Measurements from ENCODE around the gene GRHPR.

Gene GRHPR

GRCh38 chr9:37407468-37407867 lies 15.0 kb upstream of the GRHPR start:
- DNase-seq = no peak
- TF ChIP-seq, protein P1, sequence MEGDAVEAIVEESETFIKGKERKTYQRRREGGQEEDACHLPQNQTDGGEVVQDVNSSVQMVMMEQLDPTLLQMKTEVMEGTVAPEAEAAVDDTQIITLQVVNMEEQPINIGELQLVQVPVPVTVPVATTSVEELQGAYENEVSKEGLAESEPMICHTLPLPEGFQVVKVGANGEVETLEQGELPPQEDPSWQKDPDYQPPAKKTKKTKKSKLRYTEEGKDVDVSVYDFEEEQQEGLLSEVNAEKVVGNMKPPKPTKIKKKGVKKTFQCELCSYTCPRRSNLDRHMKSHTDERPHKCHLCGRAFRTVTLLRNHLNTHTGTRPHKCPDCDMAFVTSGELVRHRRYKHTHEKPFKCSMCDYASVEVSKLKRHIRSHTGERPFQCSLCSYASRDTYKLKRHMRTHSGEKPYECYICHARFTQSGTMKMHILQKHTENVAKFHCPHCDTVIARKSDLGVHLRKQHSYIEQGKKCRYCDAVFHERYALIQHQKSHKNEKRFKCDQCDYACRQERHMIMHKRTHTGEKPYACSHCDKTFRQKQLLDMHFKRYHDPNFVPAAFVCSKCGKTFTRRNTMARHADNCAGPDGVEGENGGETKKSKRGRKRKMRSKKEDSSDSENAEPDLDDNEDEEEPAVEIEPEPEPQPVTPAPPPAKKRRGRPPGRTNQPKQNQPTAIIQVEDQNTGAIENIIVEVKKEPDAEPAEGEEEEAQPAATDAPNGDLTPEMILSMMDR (IDR thresholded peaks at IDR 0.05; ENCODE audit: low read depth, low read length, missing control alignments) = peak; percentile 26
- in situ Hi-C loops (cut with HindIII; ENCODE audit: low pct_ligation_motif_present, low sequenced_read_pairs) = no loop called here
- Histone ChIP-seq H3K4me3 (ENCODE audit: low read depth, low read length) (no peak overlapping the region), H3K36me3 (replicated peaks) (no peaks in the 10 kb centered on the region), H3K27me3 (replicated peaks) (no peaks in the 10 kb centered on the region), H3K27ac (no peak overlapping the region)

DNA sequence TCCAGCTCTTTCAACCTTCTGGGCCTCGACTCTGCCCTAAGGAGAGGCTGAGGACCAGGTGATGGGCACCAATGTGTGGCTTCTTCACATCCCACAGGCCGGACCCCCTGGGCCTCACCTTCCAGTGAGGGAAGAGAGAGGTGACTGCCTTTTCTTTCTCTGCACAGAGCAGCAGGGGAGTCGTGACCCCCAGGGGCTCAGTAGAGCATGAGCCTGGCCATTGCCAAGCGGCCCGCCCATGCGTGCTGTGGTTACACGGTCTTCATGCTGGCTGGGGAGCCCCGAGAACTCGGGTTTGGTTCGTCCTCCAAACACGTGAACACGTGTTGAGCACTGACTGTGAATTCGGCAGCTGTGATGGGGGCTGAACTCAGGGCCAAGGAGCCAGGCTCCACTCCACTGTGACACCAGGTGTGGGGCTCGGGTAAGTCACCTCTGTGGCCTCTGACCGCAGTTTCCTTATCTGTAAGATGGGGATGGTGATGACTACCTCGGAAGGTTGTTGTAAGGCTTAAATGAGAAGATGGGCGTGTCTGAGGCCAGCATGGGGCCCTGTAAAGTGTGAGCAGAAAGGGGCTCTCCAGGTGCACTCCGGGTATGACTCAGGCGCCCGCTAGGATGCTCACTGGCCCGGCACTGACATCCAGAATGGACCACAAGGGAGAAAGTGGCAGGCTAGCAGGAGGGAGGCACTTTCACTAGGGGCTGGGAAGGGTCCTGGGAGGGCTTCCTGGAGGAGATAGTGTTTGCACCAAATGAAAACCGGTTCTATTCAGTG lies 13.4 kb upstream of the GRHPR start:
- in situ Hi-C loops (cut with HindIII; ENCODE audit: low pct_ligation_motif_present, low sequenced_read_pairs) = no loop called here
- no peak overlapping the region for H3K27ac ChIP-seq
- DNase-seq = no peak
- no peaks in the 10 kb centered on the region for H3K27me3 ChIP-seq (replicated peaks)
- H3K4me3 ChIP-seq (ENCODE audit: low read depth, low read length) = no peak overlapping the region
- no peaks in the 10 kb centered on the region for H3K36me3 ChIP-seq (replicated peaks)
- TF ChIP-seq, protein P1 (IDR thresholded peaks at IDR 0.05; ENCODE audit: low read depth, low read length, missing control alignments) = no peak

DNA sequence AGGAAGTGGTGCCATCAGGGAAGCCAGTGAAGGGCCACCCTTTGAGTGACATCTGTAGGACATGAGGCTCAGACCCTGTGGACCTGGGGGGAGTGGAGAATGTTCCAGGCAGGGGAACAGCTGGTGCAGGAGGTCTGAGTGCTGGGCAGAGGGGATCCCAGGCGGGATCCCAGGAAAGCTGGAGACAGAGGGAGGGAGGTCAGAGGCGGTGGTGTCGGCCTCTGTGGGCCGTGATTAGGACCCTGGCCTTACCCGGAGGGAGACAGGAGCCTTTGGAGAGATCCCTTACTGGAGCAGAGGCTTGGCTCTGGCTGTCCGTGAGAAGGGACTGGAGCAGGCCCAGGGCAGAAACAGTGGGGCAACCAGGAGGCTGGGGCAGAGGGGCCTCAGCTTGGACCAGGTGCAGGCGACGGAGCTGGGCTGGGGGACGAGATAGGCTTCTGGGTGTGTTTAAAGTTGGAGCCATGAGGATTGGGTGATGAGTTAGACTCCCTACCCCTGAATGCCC lies 12.1 kb upstream of the GRHPR start:
- TF ChIP-seq, protein P1 (IDR thresholded peaks at IDR 0.05; ENCODE audit: low read depth, low read length, missing control alignments) = no peak
- Histone ChIP-seq H3K27me3 (replicated peaks) (no peaks in the 10 kb centered on the region), H3K27ac (no peak overlapping the region), H3K4me3 (ENCODE audit: low read depth, low read length) (no peak overlapping the region), H3K36me3 (replicated peaks) (no peaks in the 10 kb centered on the region)
- in situ Hi-C loops (cut with HindIII; ENCODE audit: low pct_ligation_motif_present, low sequenced_read_pairs) = no loop called here
- no peak for DNase-seq

- in situ Hi-C loops (cut with HindIII; ENCODE audit: low pct_ligation_motif_present, low sequenced_read_pairs) = no loop called here
- DNase-seq = no peak
- TF ChIP-seq, protein P1 (IDR thresholded peaks at IDR 0.05; ENCODE audit: low read depth, low read length, missing control alignments) = peak; percentile 66
Measured at GRCh38 chr9:37410969-37411785, 11.3 kb upstream of the GRHPR start.

DNA sequence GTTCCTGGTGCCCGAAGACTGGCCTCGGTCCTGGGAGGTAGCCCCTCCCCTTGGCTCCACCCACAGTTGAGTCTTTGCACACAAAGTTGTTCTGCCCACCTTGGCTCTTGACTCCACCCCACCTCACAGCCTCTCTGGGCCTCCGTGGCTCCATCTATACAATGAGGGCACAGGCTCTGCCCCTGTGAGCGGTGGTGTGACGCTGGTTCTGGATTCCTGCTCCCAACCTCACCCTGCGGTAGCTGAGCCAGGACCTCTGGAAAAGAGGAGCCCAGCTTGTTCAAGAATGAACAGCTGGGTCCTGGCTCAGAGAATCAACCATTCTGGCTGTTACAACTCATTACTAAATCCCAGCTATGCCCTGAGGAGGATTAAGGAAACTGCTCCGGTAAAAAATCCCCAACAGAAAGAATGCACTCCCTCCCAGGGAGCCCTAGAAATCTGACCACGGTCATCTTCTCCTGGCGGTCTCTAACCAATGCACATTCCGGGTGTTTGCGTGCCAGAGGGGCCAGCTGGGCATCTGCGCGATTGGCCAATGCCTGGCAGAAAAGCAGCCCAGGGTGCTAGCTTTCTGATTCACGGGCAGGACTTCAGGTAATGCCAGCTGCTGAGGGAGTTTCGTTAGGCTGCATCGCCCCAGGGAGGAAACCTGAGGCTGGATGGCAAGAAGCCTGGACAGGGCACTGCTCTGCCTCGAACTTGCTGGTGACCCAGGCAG lies 9.9 kb upstream of the GRHPR start:
- H3K27me3 ChIP-seq (replicated peaks) = no peaks in the 10 kb centered on the region
- TF ChIP-seq, protein P1 (IDR thresholded peaks at IDR 0.05; ENCODE audit: low read depth, low read length, missing control alignments) = no peak
- DNase-seq = no peak
- in situ Hi-C loops (cut with HindIII; ENCODE audit: low pct_ligation_motif_present, low sequenced_read_pairs) = no loop called here
- no peaks in the 10 kb centered on the region for H3K36me3 ChIP-seq (replicated peaks)
- H3K27ac ChIP-seq = no peak overlapping the region
- no peak overlapping the region for H3K4me3 ChIP-seq (ENCODE audit: low read depth, low read length)

More at GRCh38 chr9:37410969-37411785, 11.3 kb upstream of the GRHPR start:
- no peaks in the 10 kb centered on the region for H3K36me3 ChIP-seq (replicated peaks)
- no peaks in the 10 kb centered on the region for H3K27me3 ChIP-seq (replicated peaks)
- H3K4me3 ChIP-seq (ENCODE audit: low read depth, low read length) = no peak overlapping the region
- H3K27ac ChIP-seq = no peak overlapping the region

Data from brain microvascular endothelial cell (primary cell).